NCI-H774 (cell line): ENCODE data around the gene BCORL1.

ENCODE experiments used
- DNase-seq: peaks from one replicate; lab custom pipeline; 2025; lab: John Stamatoyannopoulos, UW

Gene BCORL1

GRCh38 chrX:130091980-130092522 lies 109.6 kb downstream of the BCORL1 start:
- DNase-seq = no peak

- no peak for DNase-seq
Observed at GRCh38 chrX:130093271-130093670, 110.8 kb downstream of the BCORL1 start.

GRCh38 chrX:130094696-130095095 lies 112.3 kb downstream of the BCORL1 start:
- no peak for DNase-seq

GRCh38 chrX:130095249-130096030 lies 113.0 kb downstream of the BCORL1 start:
- DNase-seq = no peak

- DNase-seq = no peak
Observed at GRCh38 chrX:130097507-130098209, 115.2 kb downstream of the BCORL1 start.

- DNase-seq = no peak
Observed at GRCh38 chrX:130098210-130098552, 115.7 kb downstream of the BCORL1 start.

- no peak for DNase-seq
Observed at GRCh38 chrX:130100180-130100579, 117.7 kb downstream of the BCORL1 start.

- no peak for DNase-seq
Observed at GRCh38 chrX:130103605-130104004, 121.2 kb downstream of the BCORL1 start.

- DNase-seq = no peak
Observed at GRCh38 chrX:130105244-130105643, 122.8 kb downstream of the BCORL1 start.

- no peak for DNase-seq
Observed at GRCh38 chrX:130106071-130106470, 123.6 kb downstream of the BCORL1 start.
